IgD-negative memory B cell (primary cell): Measurements from ENCODE around the gene TLL2. TPM values are rescaled to one million over a fixed set of nuclear protein-coding genes. Genes with fewer than 3 reads are reported as not detected.

Source experiments
- H3K27ac Mint-ChIP-seq, 3 donors: one replicate each; pipeline ENCODE4 v1.8.0; 2020 to 2022; ENCODE audit warnings: mild to moderate bottlenecking in 3 of 3, mixed read lengths in 3 of 3, moderate library complexity in 1 of 3
- H3K27me3 Mint-ChIP-seq: one replicate; pipeline ENCODE4 v1.8.0; 2021; ENCODE audit warnings: mixed read lengths
- H3K36me3 Mint-ChIP-seq: one replicate; pipeline ENCODE4 v1.8.0; 2020; ENCODE audit warnings: mild to moderate bottlenecking, mixed read lengths
- H3K4me1 Mint-ChIP-seq, 3 donors: one replicate each; pipeline ENCODE4 v1.8.0; 2020 to 2022; ENCODE audit warnings: mixed read lengths in 3 of 3, mild to moderate bottlenecking in 1 of 3
- H3K4me3 Mint-ChIP-seq, 4 donors: one replicate each; pipeline ENCODE4 v1.8.0; 2020 to 2022; ENCODE audit warnings: mild to moderate bottlenecking in 4 of 4, mixed read lengths in 4 of 4, moderate library complexity in 3 of 4
- H3K9me3 Mint-ChIP-seq, 3 donors: one replicate each; pipeline ENCODE4 v1.8.0; 2020 to 2021; ENCODE audit warnings: mixed read lengths in 3 of 3, mild to moderate bottlenecking in 1 of 3
- polyA plus RNA-seq: library from polyadenylated mRNA; unstranded; fragments of 300-500 nt; fragmentation: Illumina TruSeq; gene quantifications from one replicate; pipeline ENCODE4 v1.2.3, GENCODE V29; 2021

Gene TLL2
- polyA plus RNA-seq, 1 donor from 2014 or later, result 0.41 TPM

GRCh38 chr10:96495544-96495943 lies 18.2 kb downstream of the TLL2 start:
- no peak overlapping the region for H3K27ac Mint-ChIP-seq
- peaks cover 0 to 4% (median 0%) of the 10 kb centered on the region in 3 donors for H3K9me3 Mint-ChIP-seq
- H3K4me1 Mint-ChIP-seq, result no peaks in the 10 kb centered on the region
- H3K4me3 Mint-ChIP-seq, result no peak overlapping the region
- peaks cover 12% of the 10 kb centered on the region for H3K27me3 Mint-ChIP-seq
- no peaks in the 10 kb centered on the region for H3K36me3 Mint-ChIP-seq

GRCh38 chr10:96494694-96495093 lies 19.0 kb downstream of the TLL2 start:
- Mint-ChIP-seq H3K4me1 (no peaks in the 10 kb centered on the region), H3K36me3 (no peaks in the 10 kb centered on the region), H3K27me3 (peaks cover 12% of the 10 kb centered on the region), H3K9me3 (peaks cover 0 to 4% (median 0%) of the 10 kb centered on the region in 3 donors), H3K4me3 (no peak overlapping the region), H3K27ac (no peak overlapping the region)

- H3K36me3 Mint-ChIP-seq, result no peaks in the 10 kb centered on the region
- H3K4me3 Mint-ChIP-seq, result no peak overlapping the region
- H3K4me1 Mint-ChIP-seq, result no peaks in the 10 kb centered on the region
- H3K9me3 Mint-ChIP-seq, result peaks cover 0 to 4% (median 0%) of the 10 kb centered on the region in 3 donors
- peaks cover 12% of the 10 kb centered on the region for H3K27me3 Mint-ChIP-seq
- H3K27ac Mint-ChIP-seq, result no peak overlapping the region
Observed at GRCh38 chr10:96493871-96494525, 19.7 kb downstream of the TLL2 start.

- peaks cover 0 to 4% (median 0%) of the 10 kb centered on the region in 3 donors for H3K9me3 Mint-ChIP-seq
- no peaks in the 10 kb centered on the region for H3K36me3 Mint-ChIP-seq
- peaks cover 12% of the 10 kb centered on the region for H3K27me3 Mint-ChIP-seq
- H3K4me3 Mint-ChIP-seq, result no peak overlapping the region
- no peaks in the 10 kb centered on the region for H3K4me1 Mint-ChIP-seq
- H3K27ac Mint-ChIP-seq, result no peak overlapping the region
Observed at GRCh38 chr10:96493254-96493653, 20.5 kb downstream of the TLL2 start.

- no peaks in the 10 kb centered on the region for H3K36me3 Mint-ChIP-seq
- peaks cover 9% of the 10 kb centered on the region for H3K27me3 Mint-ChIP-seq
- H3K9me3 Mint-ChIP-seq, result no peaks in the 10 kb centered on the region
- no peaks in the 10 kb centered on the region for H3K4me1 Mint-ChIP-seq
- no peak overlapping the region for H3K4me3 Mint-ChIP-seq
- H3K27ac Mint-ChIP-seq, result no peak overlapping the region
Observed at GRCh38 chr10:96491303-96491702, 22.4 kb downstream of the TLL2 start.

- no peak overlapping the region for H3K4me3 Mint-ChIP-seq
- no peaks in the 10 kb centered on the region for H3K4me1 Mint-ChIP-seq
- peaks cover 1% of the 10 kb centered on the region for H3K36me3 Mint-ChIP-seq
- no peaks in the 10 kb centered on the region for H3K9me3 Mint-ChIP-seq
- H3K27me3 Mint-ChIP-seq, result peaks cover 7% of the 10 kb centered on the region
- peak overlapping the region in 1 of 3 donors; percentile 29 for H3K27ac Mint-ChIP-seq
Observed at GRCh38 chr10:96488161-96488935, 25.4 kb downstream of the TLL2 start.

- Mint-ChIP-seq H3K4me3 (no peak overlapping the region), H3K27me3 (no peaks in the 10 kb centered on the region), H3K27ac (no peak overlapping the region), H3K4me1 (no peaks in the 10 kb centered on the region), H3K9me3 (peaks cover 0 to 1% (median 0%) of the 10 kb centered on the region in 3 donors), H3K36me3 (peaks cover 4% of the 10 kb centered on the region)
Observed at GRCh38 chr10:96482815-96483588, 30.7 kb downstream of the TLL2 start.

- no peaks in the 10 kb centered on the region for H3K4me1 Mint-ChIP-seq
- no peak overlapping the region for H3K27ac Mint-ChIP-seq
- H3K27me3 Mint-ChIP-seq, result peaks cover 10% of the 10 kb centered on the region
- H3K36me3 Mint-ChIP-seq, result peaks cover 3% of the 10 kb centered on the region
- H3K9me3 Mint-ChIP-seq, result peaks cover 0 to 1% (median 0%) of the 10 kb centered on the region in 3 donors
- H3K4me3 Mint-ChIP-seq, result no peak overlapping the region
Observed at GRCh38 chr10:96478355-96478754, 35.4 kb downstream of the TLL2 start.

- Mint-ChIP-seq H3K4me1 (no peaks in the 10 kb centered on the region), H3K9me3 (no peaks in the 10 kb centered on the region), H3K27ac (no peak overlapping the region), H3K4me3 (no peak overlapping the region), H3K36me3 (no peaks in the 10 kb centered on the region), H3K27me3 (peaks cover 12% of the 10 kb centered on the region)
Observed at GRCh38 chr10:96473866-96474265, 39.9 kb downstream of the TLL2 start.

- Mint-ChIP-seq H3K27ac (no peak overlapping the region), H3K27me3 (peaks cover 20% of the 10 kb centered on the region), H3K4me3 (no peak overlapping the region), H3K9me3 (no peaks in the 10 kb centered on the region), H3K36me3 (peaks cover 2% of the 10 kb centered on the region), H3K4me1 (no peaks in the 10 kb centered on the region)
Observed at GRCh38 chr10:96470116-96470743, 43.5 kb downstream of the TLL2 start.

- H3K27me3 Mint-ChIP-seq, result peaks cover 15% of the 10 kb centered on the region
- no peaks in the 10 kb centered on the region for H3K9me3 Mint-ChIP-seq
Observed at GRCh38 chr10:96468845-96469244, 44.9 kb downstream of the TLL2 start.

GRCh38 chr10:96465599-96465998 lies 48.1 kb downstream of the TLL2 start:
- Mint-ChIP-seq H3K36me3 (peaks cover 5% of the 10 kb centered on the region), H3K9me3 (peaks cover 2 to 7% (median 6%) of the 10 kb centered on the region in 3 donors), H3K27ac (no peak overlapping the region), H3K4me3 (no peak overlapping the region), H3K4me1 (peaks cover 0 to 4% (median 2%) of the 10 kb centered on the region in 3 donors), H3K27me3 (peaks cover 12% of the 10 kb centered on the region)

More at GRCh38 chr10:96468845-96469244, 44.9 kb downstream of the TLL2 start:
- peaks cover 2% of the 10 kb centered on the region for H3K36me3 Mint-ChIP-seq
- H3K4me3 Mint-ChIP-seq, result no peak overlapping the region
- no peaks in the 10 kb centered on the region for H3K4me1 Mint-ChIP-seq
- H3K27ac Mint-ChIP-seq, result no peak overlapping the region

GRCh38 chr10:96463562-96463961 lies 50.2 kb downstream of the TLL2 start:
- Mint-ChIP-seq H3K36me3 (peaks cover 7% of the 10 kb centered on the region), H3K27me3 (peaks cover 9% of the 10 kb centered on the region), H3K4me1 (peaks cover 0 to 4% (median 2%) of the 10 kb centered on the region in 3 donors), H3K9me3 (peaks cover 2 to 11% (median 8%) of the 10 kb centered on the region in 3 donors), H3K4me3 (no peak overlapping the region), H3K27ac (no peak overlapping the region)

- Mint-ChIP-seq H3K9me3 (peaks cover 2 to 11% (median 8%) of the 10 kb centered on the region in 3 donors), H3K36me3 (peaks cover 7% of the 10 kb centered on the region), H3K4me3 (no peak overlapping the region), H3K27ac (no peak overlapping the region), H3K4me1 (peaks cover 0 to 4% (median 2%) of the 10 kb centered on the region in 3 donors), H3K27me3 (peaks cover 6% of the 10 kb centered on the region)
Observed at GRCh38 chr10:96462606-96463151, 51.0 kb downstream of the TLL2 start.
